ENCODE measurements around the gene FGFBP1.

FGFBP1 gene

DNA sequence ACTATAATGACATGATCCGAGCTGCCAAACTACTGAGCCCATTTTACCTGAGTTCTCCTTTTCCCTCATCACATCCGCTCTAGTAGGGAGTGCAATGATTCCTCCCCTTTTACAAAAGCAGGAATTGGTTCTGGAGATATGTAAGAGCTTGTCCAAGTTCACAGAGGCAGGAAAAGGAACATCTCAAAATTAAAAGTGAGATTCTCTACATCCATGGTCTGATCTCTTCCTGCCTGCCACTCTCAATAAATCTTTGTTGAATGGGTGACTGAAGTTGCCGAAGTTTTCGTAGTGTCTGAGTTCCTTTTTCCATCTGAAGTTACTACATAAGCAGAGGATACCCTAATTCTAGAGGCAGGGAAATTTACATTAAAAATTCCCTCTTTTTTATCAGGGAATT is at the start of gene FGFBP1:
TSS of gene FGFBP1 (minus strand) at position 101 of the 400 bp plus-strand sequence. CDS start 2,108 bp downstream, outside the sequence.
- DNase-seq: no peak

DNA sequence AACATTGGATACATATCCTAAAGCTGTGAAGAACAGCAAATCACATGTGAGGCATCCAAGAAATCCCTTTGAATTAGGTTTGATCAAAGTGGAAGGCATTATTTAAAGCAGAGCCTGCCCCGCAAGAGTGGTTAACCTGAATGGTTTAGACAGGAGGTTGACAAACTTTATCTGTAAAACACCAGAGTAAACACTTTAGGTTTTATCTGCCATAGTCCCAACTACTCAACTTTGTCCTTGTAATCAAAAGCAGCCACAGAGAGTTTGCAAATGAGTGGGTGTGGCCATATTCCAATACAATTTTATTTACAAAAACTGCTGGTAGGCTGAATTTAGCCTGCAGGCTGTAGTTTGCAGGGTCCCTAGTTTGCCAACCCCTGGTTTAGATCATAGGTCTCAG is 49.7 kb upstream of the FGFBP1 start:
- DNase-seq: no peak

DNA sequence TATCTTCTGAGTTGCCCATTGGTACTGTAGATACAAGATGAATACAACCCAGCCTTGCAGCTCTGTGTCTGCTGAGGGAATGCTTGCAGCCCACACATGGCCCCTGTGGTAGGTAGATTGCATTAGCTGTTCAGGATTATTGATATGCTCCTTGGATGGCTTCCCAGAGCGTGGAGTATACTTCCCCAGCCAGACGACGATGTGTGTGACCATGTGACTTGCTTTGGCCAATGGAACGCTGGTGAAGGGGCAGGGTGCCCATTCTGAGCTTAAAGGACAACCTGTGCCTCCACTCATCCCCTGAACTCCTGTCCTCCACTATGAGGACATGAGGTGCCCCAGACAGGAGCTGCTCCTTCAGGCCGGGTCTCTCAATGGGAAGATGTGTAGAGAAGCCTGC is 48.4 kb upstream of the FGFBP1 start:
- no peak for DNase-seq

DNA sequence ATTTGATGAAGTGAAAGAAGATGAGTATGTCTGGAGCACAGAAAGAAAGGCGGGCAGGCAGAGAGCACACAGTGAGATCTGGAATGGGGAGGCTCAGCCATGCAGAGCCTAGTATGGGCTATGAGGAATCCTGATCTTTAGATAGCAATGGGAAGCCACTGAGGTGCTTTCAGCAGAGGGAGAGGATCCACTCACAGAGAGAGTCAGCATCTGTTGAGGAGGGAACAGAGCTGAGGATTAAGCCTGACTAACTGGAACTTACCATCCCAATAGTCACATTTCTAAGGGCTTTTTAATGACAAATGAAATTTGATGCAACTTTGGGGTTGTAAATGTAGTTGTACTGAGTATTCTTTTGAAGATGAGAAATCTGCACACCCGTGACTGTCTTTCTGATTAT is 45.1 kb upstream of the FGFBP1 start:
- DNase-seq: no peak

DNA sequence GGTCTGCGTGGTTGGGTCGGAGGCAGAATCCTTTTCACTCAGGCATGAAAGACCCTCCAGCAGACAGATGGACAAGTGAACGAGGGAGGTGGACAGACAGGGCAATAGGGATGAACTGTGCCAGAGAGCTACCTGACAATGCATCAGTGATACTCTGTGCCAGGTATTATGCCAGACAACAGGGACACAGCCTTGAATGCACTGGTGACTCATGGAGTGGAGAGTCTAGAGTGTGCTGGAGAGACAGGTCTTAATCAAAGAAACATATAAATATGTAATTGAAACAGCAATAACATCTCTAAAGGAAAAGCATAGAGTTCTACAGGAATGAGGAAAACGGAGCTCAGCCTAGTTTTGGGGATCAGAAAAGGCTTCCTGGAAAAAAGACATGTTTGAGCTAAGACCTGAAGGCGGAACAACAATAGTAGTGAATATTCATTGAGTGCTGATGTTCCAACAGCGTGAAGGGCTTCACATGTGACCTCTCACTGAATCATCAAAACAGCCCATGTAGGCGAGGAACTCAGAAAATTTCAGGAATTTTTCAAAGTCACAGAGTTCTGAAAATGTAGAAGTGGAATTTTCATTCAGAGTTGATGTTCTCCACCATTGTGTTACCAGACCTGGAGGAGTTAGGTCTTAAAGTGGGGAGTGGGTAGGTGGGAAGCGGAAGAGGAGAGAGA is 44.4 kb upstream of the FGFBP1 start:
- no peak for DNase-seq

DNA sequence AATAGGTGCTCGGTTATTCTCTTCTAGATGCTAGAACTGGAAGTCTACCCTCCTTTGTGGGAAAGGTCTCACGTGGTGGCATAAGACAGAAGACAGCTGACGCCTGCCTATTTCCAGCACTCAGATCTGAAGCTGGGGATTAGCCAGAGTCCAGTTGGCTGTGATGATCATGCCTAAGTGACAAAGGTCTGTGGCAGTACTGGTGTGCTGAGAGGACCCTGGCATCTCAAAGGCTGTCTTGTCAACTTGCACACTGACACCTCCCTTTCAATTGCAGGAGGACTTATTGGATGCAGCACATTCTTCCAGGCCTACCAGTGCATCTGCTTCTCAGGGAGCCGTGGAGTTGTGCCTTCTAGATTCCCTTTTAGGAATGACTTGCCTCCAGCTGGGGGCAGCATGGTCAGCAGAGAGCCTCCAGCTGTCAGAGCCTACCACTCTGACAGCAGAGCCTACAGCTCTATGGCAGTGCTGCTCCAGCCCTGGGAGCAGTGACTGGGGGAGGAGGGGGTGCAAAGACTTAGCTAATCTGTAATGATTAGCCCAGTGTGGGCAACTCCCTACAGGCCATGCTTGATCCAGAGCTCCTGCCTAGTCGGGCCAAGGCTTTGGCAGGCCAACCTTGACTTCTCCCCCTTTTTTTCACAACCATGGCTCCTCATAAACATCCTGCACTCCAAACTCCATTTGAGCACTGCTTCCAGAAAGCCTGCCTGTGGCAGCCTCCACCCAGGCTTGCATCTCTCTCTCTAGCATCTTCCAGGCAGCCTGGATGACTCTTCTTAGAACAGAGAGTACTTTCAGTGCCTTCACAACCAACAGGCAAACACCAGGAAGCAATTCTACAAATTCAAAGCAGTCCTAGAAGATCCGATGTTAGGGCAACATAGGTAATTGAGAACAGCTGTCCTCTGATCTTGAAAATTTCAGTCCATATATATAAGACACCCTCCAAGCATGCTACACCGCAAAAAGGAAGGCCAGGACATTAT is 38.2 kb upstream of the FGFBP1 start:
- DNase-seq: peak in 1 of 2 experiments; percentile 36

DNA sequence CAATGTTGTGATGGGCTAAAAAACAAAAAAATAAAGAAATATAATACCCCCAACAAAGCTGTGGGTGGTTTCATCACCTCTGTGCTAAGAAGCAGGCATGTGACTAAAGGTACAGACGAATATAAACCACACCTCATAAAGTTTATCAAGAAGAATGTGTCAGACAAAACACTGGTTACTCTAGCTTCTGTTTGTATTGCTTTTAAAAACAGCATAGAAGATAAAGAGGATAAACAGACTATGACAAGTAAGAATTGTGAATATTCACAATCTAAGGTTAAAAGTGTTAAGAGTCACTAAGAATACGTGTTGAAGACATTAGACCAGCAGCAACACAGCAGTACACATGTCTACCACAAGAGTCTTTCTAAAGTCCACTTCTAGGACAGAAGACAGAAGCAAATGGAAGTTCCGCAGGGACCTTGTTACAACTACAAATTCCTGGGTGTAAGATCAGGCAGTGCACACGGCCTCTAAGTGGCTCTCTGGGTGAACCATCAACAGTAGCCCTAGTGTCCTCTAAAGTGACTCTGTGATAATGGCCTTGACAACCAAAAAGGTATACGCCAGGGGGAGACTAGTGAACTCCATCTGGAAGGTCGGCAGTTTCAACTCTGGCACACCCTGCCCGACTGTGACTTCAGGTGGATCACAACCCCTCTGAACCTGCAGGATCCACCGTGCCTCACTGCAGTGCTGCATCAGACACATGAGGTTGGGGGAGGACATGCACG is 32.7 kb upstream of the FGFBP1 start:
- DNase-seq: no peak

DNA sequence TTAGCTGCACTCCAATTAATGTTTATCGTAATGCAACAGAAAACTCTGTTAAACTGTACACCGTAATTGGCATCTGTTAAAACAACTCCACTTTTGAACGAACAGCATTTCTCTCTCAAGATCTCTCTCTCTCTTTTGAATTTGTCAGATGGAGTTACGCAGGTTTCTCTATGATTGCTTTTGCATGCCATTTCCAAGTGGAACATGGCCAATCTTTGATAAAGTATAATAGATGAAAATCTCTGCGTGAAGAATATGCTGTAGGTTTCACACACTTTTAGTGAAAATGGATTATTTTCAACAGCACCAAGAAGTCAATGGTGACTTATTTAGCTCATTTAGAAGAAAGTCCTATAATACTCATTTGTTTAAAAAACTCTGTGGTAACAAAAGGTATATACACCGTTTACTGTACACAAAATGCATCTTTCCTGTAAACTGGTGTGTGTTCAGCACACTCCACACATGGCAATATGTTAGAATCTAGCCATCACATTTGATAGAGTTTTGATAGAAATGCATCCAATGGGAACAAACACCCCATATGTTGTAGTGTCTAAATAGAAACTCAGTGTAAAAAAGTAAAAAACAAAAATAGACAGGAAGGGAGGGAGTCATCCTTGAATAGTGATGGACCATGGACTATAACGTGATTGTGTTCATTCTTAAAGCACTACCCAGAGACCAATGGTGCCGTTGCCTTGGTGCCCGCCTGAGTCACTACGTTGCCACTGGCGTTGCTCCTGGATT is 30.2 kb upstream of the FGFBP1 start:
- DNase-seq: no peak

DNA sequence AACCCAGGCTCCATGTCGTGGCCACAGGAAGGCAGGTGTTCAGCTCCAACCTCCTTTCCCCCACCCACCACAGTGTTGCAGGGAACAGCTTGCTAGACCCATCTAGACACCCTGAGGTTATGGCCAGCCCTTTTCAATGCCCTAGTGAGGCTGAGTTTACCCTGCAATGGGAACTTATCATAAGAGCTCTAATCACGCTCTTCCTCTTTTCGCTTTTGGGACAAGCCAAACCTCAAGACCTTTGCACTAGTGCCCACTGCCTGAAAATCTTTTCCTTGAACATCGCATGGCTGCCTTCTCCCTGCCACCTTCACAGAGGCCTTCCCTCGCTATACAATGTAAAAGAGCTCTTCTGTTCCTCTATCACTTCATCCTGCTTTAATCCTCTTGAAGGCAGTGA is 26.8 kb upstream of the FGFBP1 start:
- no peak for DNase-seq

DNA sequence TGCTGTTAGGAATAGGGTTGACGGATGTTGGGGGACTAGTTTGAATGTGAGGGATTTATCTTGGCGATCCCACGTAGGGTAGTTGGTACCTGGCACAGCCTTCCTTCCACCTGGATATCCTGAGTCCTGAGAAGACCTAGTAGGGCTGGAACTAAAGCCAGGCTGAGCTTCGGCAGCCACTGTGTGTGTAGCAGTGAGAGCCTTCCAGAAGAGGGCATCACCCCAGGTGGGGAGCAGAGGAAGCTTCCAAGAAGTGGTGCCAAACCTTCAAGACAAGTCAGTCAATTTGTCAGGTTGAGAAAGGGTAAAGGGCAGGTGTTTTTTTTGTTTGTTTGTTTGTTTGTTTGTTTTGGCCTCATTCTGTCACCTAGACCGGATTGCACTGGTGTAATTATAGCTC is 25.6 kb upstream of the FGFBP1 start:
- DNase-seq: no peak

DNA sequence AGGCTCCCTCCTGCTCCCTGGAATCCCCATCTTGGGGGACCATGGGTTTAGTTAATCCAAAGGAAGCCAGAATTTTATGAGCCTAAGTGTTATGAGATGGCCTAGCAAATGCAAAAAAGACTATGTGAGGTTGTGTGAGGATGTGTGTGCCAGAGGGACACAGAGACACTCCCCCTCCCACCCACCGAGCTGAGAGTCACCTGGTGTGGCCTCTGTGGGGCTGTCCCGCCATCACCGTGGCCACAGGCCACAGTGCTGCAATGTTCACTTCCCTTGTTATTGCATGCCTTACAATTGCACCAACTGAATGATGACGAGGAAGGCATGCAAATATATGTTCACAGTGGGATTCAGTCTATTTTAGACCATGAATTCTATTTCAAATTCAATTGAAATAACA is 25.0 kb upstream of the FGFBP1 start:
- DNase-seq: no peak

DNA sequence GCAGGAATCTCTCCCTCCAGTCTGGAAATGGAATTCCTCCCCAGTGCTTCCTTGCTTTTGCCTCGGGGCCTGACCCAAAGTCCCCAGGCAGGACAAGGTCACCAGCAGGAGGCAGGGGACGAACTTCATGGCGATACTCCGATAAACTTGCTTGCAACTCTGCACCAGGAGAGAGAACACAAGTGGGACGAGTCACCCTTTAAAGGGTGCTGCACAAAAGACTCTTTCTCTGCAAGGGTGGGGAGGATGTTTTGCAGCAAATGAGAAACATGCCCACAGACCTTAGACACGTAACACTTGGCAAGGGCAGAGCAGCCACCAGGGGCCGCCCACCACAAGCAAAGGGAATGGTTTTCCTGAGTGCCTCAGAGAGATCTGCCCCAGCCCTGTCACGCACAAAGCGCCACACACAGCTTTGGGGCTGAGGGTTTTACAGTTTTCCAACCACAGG is 24.5 kb upstream of the FGFBP1 start, which contains the start of gene FGFBP2:
TSS of gene FGFBP2 (minus strand) at position 175 of the 451 bp plus-strand sequence. CDS start at position 129, 46 bp downstream.
- peak; percentile 23 to 31 for DNase-seq

DNA sequence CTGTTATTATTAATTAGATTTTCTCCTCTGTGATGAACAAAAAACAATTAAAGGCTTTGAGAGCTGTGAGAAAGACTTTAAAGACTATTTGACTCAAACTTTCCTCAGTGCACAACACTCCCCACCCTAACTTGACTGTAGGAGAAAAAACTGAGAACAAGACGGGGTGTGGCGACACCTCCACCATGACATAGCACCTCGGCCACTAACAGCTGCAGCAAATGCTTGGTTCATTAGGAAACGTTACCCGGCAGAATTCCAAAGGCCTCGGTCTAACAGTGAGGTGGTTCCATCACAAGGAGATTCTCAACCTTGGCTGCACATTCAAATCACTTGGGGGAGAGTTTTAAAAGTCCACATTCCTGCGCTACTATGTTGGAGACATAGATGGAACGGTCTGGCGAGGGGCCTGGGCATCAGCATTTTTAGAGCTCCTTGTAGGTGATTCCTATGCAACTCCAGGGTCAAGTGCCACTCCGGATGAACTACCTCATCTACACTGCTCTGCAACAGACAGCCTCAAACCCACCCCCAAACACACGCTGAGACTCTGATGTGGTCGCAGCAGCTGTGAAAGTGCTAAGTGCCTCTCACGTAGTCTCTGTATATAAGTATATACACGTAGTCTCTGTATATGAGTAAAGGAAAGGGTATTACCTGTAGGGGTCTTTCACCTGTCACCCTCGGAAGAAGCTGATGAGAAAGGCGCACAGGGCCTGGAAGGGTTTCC is 23.4 kb upstream of the FGFBP1 start:
- no peak for DNase-seq

DNA sequence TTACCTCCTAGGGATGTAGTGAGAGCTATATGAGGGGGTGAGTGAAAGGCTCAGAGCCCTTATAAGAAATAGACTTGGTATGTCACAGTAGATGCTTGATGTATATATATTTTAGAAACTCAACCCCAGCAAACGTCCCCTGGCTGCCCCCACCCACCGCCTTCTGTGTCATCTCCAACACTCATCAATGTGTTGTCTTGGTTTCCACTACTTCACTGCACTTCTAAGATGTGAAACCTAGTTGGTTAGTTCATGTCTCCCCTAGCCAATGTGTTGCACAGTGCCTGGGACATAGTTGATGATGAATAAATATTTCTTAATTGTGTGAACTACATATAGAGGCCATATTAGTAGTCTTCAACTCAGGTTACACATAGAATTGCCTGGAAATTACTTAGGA is 20.0 kb upstream of the FGFBP1 start:
- DNase-seq: no peak

DNA sequence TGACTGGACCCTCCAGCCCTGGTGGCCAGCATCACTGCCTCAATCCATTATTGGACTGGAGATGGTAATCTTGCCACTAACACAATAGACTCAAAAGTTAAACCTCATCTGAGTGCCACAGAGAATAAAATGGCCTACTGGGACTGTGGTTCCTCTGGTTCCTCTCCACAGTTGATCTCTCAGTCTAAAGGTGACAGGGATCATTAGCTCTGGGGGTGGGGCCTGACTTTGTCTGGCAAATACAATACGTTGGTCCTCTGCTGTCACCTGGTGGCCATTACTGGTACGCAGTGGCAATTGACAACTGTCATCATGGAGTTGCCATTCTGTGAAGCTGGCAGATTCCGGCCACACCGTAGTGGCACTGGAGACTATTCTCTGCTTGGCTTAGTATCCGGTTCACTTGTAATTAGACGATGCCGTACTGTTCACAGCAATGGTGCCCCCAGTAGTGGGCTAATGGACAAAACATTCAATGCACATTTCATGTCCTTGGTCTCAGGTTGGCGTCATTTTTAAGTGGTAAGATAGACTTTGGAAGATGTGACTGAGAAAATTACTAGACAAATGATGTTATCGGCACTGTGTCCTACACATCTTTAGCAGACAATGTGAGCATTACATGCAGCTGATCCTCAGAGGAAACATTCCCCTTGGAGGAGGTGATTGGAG is 17.8 kb upstream of the FGFBP1 start:
- DNase-seq: peak; percentile 79 to 81

DNA sequence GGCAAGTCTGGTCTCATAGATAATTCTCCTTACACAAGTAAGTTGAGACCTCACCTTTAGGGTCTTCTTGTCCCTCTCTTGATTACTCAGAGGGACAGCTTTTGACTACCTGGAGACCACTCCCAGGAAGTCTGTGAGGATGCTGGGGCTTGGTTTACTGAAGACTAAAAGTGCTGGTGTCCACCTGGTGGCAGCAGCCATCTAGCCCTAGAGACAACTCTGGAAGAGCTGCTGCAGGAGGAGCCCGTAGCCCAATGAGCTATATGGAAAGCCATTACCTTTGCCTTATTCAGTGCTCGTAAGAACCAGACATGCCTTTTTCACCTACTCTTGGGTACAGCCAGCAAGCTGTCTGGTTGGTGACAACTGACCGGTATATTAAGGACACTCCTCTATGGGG is 17.1 kb upstream of the FGFBP1 start:
- DNase-seq: no peak

DNA sequence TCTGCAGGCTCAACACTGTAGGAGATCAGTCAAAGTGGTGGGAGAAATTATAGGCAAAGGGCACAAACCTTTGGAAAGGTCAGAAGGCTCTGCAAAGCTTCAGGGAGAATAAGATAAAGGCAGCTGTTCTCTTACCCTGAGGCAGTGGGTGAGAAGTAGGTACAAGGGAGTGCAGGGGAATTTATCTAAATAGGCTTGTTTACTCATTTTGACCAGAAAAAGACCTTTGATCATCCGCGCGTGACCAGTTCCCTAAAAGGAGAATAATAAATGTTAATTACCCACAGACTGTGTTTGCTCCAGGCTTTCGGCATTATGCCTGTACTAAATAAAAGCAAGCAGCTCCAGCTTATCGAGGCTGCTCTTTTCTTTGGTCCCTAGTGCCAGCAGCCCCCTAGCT is 15.1 kb upstream of the FGFBP1 start:
- no peak for DNase-seq

DNA sequence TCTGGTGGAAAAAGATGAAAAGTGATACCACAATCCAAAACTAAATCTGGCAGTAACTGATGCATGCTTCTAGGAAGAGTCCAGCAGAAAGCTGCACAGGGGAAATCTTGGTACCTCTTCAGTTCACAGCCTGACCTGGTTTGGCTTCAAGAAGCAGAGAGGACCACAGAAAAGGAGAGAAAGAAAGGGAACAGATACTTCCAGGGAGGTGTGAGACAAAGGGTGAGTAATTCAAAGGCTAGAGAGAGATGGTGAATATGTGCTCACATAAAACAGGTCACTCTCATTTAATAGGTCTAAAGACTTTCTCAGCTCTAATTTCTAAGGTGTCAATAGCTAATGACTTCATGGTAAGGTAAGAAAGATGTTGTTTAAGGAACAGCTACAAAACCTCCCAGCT is 13.2 kb upstream of the FGFBP1 start:
- DNase-seq: no peak

DNA sequence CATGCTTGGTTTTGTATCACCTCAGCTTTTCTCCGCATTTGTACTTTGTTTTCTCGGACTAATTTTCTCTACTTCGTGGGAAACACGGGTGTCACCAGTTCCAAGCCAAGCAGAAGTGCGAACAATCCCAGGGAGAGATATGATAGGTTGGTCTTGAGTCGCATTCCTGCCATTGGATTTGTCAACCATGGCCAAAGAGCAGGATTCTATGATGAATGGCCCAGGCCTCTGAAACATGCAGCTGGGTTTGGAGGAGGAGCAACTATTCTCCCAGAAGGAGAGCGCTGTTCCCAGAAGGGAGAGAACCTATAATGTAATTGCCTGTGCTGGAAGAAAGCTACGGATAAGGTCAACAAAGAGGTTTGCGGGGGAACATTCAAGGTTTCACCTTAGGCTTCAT is 10.3 kb upstream of the FGFBP1 start:
- no peak for DNase-seq

DNA sequence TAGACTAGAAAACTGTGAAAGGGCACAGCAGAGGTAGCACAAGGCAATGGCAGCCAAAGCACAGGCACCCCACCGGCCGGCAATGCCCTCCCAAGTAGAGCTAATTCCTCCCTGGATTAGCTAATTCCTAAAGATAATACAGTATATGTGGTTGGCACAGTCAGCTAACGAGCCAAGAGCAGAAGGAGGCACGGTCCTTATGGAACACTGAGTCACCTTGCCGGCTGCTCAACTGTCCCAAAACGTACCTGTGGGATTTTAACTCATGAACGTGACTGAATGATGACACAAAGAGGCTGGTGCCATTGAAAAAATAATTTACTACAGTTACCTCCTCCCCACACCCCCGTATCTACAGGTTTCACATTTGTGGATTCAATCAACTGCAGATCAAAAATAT is 9.1 kb upstream of the FGFBP1 start:
- DNase-seq: no peak

DNA sequence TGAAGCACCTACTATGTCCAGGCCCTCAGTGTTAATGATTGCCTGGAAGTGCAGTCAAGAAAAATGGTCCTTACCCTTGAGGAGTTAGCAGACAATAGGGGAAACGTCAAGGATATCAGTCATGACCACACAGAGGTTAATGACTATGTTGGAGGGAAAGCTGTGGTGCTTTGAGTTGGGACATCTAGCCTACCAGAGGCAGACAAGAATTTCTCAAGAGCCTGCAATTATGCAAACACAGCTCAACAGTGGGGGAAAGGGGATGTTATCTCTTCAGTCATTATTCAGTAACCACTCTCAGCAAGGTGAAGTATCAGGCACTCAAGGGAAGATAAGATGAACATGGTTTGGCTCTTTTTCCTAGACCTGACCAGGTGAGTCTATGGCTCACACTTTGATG is 7.0 kb upstream of the FGFBP1 start:
- no peak for DNase-seq

Data from NCI-H187 (cell line).